ENCODE data around the gene RNF144A. TPM values are rescaled to one million over a fixed set of nuclear protein-coding genes. Genes with fewer than 3 reads are reported as not detected.
A peak's percentile ranks its signal among the peaks of the same experiment; 100 is the strongest.

The RNF144A gene
- total and polyA plus RNA-seq, 7 donors: 2.4 to 15.6 (median 8.7) TPM

- H3K27me3 ChIP-seq (ENCODE audit: insufficient read depth in 3 of 3, low read length in 2 of 3): no peaks in the 10 kb centered on the region
- H3K9me3 ChIP-seq: no peaks in the 10 kb centered on the region
- no peaks in the 10 kb centered on the region for H3K36me3 ChIP-seq (ENCODE audit: insufficient read depth in 1 of 2, low read depth in 1 of 2)
- no peak for DNase-seq
- peaks cover 31% of the 10 kb centered on the region for H3K4me1 ChIP-seq
- ATAC-seq: no peak
- no peak overlapping the region for H3K4me3 ChIP-seq
- no peak for TF ChIP-seq CTCF (IDR thresholded peaks at IDR 0.05)
- 23 to 76% (median 38%) methylated on average over 1 of the region's 1 CpG for WGBS, 3 donors
- no peak overlapping the region for H3K27ac ChIP-seq
- intact Hi-C loops (cut with DNase I): no loop called here
Observed at GRCh38 chr2:6881046-6881445, 36.2 kb upstream of the RNF144A start.

- Histone ChIP-seq H3K9me3 (no peaks in the 10 kb centered on the region), H3K36me3 (ENCODE audit: insufficient read depth in 1 of 2, low read depth in 1 of 2) (no peaks in the 10 kb centered on the region), H3K4me3 (no peak overlapping the region), H3K27me3 (ENCODE audit: insufficient read depth in 3 of 3, low read length in 2 of 3) (no peaks in the 10 kb centered on the region), H3K27ac (no peak overlapping the region), H3K4me1 (peaks cover 31% of the 10 kb centered on the region)
- DNase-seq (no peak), ATAC-seq (no peak)
- no peak for TF ChIP-seq CTCF (IDR thresholded peaks at IDR 0.05)
- intact Hi-C loops (cut with DNase I): no loop called here
- 94 to 96% (median 95%) methylated on average over 5 of the region's 5 CpGs for WGBS, 3 donors
Observed at GRCh38 chr2:6881516-6881915, 35.7 kb upstream of the RNF144A start.

- DNase-seq: no peak
- H3K27ac ChIP-seq: peak overlapping the region; percentile 48
- peaks cover 27% of the 10 kb centered on the region for H3K4me1 ChIP-seq
- peak in 3 of 4 donors; percentile 59 to 87 (median 85) for ATAC-seq
- peak overlapping the region; percentile 29 for H3K4me3 ChIP-seq
- WGBS, 3 donors: 12 to 21% (median 15%) methylated on average over 7 of the region's 7 CpGs
- no peaks in the 10 kb centered on the region for H3K9me3 ChIP-seq
- intact Hi-C loops (cut with DNase I): no loop called here
- no peaks in the 10 kb centered on the region for H3K27me3 ChIP-seq (ENCODE audit: insufficient read depth in 3 of 3, low read length in 2 of 3)
- H3K36me3 ChIP-seq (ENCODE audit: insufficient read depth in 1 of 2, low read depth in 1 of 2): no peaks in the 10 kb centered on the region
- no peak for TF ChIP-seq CTCF (IDR thresholded peaks at IDR 0.05)
Observed at GRCh38 chr2:6883448-6884122, 33.6 kb upstream of the RNF144A start.

- ATAC-seq: no peak
- H3K27ac ChIP-seq: no peak overlapping the region
- H3K27me3 ChIP-seq (ENCODE audit: insufficient read depth in 3 of 3, low read length in 2 of 3): no peaks in the 10 kb centered on the region
- no peaks in the 10 kb centered on the region for H3K9me3 ChIP-seq
- 82 to 88% (median 84%) methylated on average over 2 of the region's 2 CpGs for WGBS, 3 donors
- H3K4me3 ChIP-seq: no peak overlapping the region
- H3K36me3 ChIP-seq (ENCODE audit: insufficient read depth in 1 of 2, low read depth in 1 of 2): no peaks in the 10 kb centered on the region
- peaks cover 27% of the 10 kb centered on the region for H3K4me1 ChIP-seq
- TF ChIP-seq CTCF (IDR thresholded peaks at IDR 0.05): no peak
- no peak for DNase-seq
- intact Hi-C loops (cut with DNase I): no loop called here
Observed at GRCh38 chr2:6885551-6885950, 31.7 kb upstream of the RNF144A start.

GRCh38 chr2:6885968-6886367, 31.2 kb upstream of the RNF144A start:
- peaks cover 27% of the 10 kb centered on the region for H3K4me1 ChIP-seq
- ATAC-seq (no peak), DNase-seq (no peak)
- TF ChIP-seq CTCF (IDR thresholded peaks at IDR 0.05): no peak
- WGBS, 3 donors: 89 to 93% (median 90%) methylated on average over 3 of the region's 3 CpGs
- no peak overlapping the region for H3K27ac ChIP-seq
- intact Hi-C loops (cut with DNase I): no loop called here
- no peak overlapping the region for H3K4me3 ChIP-seq
- H3K36me3 ChIP-seq (ENCODE audit: insufficient read depth in 1 of 2, low read depth in 1 of 2): no peaks in the 10 kb centered on the region
- no peaks in the 10 kb centered on the region for H3K9me3 ChIP-seq
- H3K27me3 ChIP-seq (ENCODE audit: insufficient read depth in 3 of 3, low read length in 2 of 3): no peaks in the 10 kb centered on the region

Measured in psoas muscle (tissue), 8 donors.